Kidney glomerular epithelial cell (primary cell): ENCODE results near the gene AHDC1.
A peak's percentile ranks its signal among the peaks of the same experiment; 100 is the strongest.
"Not testable (repeated sequence)": the region's sequence is repeated elsewhere in the genome, so short reads cannot be mapped to it uniquely, and the experiment has no call there.

ENCODE experiments used
- DNase-seq: peaks from one replicate; lab custom pipeline; 2025; lab: John Stamatoyannopoulos, UW

AHDC1 gene

DNA sequence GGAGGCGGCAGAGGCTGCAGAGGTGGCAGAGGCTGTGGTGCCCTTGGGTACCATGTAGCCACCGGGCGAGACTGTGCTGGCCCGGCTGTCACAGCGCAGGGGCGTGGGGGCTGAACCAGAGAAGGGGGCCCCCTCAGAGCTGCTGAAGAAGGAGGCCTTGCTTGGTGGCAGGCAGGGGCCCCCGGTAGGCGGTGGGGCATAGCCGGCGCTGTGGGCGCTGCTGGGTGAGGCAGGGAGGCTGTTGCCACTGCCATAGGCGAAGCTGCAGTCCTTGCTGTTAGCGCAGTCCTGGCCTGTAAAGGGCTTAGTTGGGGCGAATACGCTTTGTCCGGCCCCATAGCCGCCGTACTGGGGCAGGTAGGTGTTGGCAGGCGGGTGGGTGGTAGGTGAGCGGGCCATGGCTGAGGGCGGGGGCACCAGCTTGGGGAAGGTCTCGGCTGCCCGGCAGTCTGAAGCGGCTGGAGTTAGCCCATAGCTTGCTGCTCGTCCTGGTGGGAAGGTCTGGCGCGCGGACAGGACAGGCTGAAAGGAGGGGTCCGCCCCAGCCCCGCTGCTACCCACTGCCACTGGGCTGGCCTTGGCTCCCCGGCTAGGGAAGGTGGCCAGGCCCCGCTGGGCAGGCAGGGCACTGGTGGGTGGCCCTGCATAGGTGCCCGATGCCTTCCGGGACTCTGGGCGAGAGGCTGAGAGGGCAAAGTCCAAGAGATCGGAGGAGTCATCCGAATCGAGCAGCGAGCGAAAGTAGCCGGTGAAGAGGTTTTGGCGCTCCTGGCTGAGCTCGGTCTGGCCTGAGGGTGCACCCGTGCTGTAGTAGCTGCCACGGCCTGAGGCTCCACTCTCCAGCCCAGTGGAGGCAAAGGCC lies 54.9 kb downstream of the AHDC1 start:
- no peak for DNase-seq

DNA sequence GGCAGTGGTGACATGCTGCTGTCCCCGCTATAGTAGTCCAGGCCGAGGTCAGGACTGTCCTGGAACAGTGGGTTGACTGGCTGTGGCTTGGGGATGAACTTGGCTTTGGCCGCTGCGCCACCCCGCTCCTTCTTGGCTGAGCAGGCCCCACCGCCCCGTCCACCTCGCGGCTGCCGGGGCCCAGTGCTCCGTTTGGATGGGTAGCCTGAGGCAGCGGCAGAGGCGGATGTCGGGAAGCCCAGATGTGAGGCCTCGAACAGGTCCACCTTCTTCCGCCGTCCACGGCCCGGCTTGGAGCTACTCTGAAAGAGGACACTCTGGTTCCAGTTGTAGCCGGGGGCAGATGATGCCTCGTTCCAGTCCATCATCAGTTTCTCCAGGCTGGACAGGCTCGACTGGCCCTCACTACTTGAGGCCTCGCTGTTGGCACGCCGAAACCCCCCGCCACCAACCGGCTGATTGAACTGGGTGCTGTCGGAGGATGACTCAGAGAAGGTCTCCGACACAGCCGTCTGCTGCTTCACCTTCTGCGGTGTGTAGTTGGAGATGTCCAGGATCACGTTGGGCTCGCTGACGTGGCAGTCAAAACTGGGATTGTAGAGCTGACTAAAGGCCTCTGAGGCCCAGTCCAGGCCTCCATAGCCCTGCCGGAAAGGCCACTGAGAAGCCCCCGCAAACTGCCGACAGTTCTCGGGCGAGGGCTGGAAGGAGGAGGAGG lies 55.6 kb downstream of the AHDC1 start:
- no peak for DNase-seq

GRCh38 chr1:27547220-27548116 lies 56.5 kb downstream of the AHDC1 start:
- DNase-seq = no peak

DNA sequence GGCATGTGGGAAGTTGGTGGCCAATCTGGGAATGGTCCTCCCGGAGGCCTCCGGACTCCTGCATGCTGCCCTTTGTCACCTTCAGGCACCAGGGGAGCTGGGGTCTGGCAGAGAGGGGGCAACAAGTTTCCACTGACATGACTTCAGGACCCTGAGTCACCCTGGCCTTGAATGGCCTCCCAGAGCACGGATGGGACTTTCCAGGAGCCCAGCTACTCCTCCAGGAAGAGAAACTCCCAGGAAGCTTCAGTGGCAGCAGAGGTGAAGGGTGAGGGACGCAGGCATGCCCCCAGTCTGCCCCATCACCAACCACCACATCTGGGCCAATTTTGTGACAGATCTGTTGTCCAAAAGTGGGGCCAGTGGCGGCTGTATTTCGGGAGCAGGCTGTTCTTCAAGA lies 58.1 kb downstream of the AHDC1 start:
- DNase-seq = no peak

- peak; percentile 48 for DNase-seq
Measured at GRCh38 chr1:27545271-27545670, 58.7 kb downstream of the AHDC1 start.

- no peak for DNase-seq
Measured at GRCh38 chr1:27544834-27545233, 59.1 kb downstream of the AHDC1 start.

DNA sequence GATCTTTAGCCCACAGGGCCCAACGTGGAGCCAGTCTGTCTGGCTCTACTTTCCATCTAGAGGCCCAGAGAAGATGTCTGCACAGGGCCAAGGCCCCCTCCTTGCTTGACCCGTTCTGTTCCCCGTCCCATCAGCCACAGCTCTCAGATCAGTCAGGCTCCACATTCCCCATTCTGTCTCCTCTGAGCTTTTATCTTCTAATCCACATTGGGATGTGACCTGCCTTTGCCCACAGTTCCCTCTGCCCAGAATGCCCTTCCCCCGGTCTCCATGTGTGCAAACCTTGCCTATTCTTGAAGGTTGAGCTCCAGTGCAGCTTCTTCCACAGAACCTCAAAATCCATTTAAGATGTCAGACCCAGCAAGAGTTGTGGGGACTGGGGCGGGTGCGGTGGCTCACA lies 60.7 kb downstream of the AHDC1 start:
- no peak for DNase-seq

DNA sequence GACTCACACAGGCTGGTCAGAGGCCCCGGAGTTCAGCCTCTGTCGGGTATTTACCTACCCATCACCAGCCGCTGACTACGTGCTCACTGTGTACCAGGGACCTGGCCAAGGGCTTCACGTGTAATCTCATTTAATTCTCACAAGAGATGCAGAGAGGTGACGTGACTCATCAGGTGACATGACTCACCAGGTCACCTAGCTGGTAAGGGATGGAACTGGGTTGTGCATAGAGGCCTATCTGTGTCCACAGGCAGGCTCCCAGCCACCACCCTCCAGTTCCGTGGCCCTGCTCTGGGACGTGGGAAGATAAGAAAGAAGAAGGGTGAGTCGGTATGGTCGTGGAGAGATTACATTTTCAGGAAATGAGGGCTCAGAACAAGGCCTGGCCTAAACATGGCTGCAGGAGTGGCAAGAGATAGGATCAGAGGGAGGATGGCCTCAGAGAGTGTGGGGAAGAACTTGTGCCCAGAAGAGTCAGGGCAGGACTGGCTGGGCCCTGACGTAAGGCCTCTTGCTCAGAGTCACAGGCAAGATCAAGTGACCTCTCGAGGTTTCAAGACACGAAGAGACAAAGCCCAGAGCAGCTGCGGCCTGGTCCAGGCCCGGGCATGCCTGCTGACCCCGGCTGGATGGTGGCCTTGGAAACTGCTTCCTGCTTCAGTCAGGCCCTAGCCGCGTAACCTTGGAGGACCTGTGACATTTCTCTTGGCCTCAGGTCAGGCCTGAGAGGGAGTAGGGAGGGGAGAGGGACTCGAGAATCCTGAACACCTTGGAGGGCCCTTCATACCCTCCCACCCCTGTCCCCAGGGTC lies 61.3 kb downstream of the AHDC1 start:
- peak; percentile 95 for DNase-seq

DNA sequence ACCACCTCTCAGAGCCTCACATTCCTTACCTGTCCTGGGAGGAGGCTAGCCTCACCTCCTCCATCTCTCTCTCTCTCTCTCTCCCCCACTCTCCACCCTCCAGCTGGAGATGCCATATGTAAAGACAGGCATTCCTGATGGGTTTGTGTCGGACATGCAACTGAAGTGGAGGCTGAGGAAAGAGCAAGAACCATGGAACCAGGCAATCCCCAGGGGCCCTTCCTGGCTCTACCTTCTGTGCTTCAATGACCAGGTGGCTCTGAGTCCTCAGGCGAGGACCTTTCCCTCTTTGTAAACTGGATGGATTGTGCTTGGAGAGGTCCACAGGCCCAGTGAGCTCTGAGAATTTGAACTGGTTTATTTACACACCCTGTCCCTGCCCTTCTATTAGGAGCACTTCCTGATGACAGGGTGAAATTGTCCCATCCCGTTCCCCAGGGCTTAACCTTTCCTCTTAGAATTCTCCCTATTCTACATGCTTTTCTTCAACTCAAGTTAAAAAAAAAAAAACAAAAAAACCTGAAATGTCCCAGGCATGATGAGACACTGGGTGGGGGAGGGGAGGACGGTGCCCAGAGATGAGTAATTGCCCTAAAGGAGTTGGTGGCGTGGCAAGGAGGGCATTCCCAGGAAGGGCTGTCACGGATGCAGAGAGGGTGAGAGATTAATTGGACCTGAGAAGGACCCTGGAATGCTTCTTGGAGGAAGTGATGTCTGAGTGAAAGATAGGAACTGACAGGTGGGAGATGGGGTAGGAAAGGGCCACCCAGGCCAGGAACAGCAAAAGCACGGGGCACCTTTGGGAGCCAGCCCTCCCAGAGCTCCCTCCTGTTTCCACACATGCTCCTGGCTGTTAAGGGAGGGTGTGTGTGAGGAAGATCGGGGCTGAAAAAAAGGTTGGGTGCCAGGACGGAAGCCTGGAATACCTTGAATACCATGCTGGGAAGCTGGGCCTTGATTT lies 63.8 kb downstream of the AHDC1 start:
- DNase-seq = peak; percentile 96

- DNase-seq = peak; percentile 27
Measured at GRCh38 chr1:27538793-27539192, 65.2 kb downstream of the AHDC1 start.

GRCh38 chr1:27538305-27538676 lies 65.7 kb downstream of the AHDC1 start:
- not testable (repeated sequence) for DNase-seq

GRCh38 chr1:27536767-27537166 lies 67.2 kb downstream of the AHDC1 start:
- DNase-seq = peak; percentile 79

DNA sequence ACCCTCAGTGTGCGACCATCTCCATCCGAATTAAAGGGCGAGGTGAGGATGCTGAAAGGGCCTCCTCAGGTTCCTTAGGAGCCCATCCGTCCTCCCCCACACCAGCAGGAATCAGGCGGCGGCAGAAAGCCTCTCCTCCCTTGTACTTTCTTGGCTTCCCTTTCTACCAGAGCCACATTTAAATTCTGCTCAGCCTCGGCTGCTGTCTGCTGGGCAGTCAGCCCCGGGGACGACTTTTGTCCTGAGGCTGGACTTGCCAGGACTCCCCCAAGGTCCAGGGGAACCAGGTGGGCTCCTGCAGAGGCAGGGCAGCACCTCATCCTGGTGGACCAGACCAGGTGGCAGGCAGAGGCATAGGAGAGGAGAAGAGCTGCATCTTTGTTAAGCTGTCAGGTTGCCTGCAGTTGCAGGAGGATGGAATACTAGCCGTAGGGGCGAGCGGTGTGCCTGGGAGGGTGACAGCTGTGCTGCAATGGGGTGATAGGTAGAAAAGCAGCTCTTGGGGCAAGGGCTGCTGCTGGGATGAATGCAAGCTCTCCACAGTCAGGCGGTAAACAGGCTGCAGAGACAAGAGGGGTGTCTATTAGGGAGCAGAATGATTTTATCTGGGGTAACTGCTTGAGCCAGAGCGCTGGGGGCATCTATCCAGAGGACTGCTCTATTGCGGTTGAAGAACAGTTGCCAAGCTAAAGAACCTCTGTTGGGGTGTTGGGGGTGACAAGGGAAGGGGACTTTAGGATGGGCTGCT lies 67.8 kb downstream of the AHDC1 start:
- DNase-seq = no peak

GRCh38 chr1:27535386-27535785 lies 68.6 kb downstream of the AHDC1 start:
- no peak for DNase-seq

- no peak for DNase-seq
Measured at GRCh38 chr1:27531959-27532685, 71.8 kb downstream of the AHDC1 start.

DNA sequence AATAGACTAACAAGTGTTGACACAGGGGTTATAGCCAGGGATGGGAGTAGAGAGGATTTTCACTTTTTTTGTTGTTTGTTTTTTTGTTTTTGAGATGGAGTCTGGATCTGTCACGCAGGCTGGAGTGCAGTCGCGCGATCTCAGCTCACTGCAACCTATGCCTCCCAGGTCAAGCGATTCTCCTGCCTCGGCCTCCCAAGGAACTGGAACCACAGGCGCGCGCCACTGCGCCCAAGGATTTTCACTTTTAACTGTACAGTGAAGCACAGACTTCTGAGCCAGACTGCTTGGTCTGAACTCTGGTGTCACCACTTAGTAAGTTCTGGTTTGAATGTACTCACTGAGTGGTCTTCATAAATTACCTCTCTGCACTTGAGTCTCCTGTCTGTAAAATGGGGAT lies 73.8 kb downstream of the AHDC1 start:
- DNase-seq = no peak

DNA sequence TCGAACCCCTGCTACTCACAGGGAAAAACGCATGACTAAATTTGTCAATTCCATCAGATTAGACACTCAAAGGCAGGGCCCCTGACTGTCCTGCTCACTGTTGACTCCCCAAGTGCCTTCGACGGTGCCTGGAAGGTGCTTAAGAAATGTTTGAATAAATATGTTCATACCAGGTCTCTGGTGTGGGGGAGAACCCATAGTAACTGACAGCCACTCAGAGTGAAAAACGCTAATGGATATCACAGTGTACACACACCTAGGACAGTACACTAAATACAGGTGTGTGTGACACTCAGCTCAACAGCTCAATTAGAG lies 74.3 kb downstream of the AHDC1 start:
- no peak for DNase-seq

DNA sequence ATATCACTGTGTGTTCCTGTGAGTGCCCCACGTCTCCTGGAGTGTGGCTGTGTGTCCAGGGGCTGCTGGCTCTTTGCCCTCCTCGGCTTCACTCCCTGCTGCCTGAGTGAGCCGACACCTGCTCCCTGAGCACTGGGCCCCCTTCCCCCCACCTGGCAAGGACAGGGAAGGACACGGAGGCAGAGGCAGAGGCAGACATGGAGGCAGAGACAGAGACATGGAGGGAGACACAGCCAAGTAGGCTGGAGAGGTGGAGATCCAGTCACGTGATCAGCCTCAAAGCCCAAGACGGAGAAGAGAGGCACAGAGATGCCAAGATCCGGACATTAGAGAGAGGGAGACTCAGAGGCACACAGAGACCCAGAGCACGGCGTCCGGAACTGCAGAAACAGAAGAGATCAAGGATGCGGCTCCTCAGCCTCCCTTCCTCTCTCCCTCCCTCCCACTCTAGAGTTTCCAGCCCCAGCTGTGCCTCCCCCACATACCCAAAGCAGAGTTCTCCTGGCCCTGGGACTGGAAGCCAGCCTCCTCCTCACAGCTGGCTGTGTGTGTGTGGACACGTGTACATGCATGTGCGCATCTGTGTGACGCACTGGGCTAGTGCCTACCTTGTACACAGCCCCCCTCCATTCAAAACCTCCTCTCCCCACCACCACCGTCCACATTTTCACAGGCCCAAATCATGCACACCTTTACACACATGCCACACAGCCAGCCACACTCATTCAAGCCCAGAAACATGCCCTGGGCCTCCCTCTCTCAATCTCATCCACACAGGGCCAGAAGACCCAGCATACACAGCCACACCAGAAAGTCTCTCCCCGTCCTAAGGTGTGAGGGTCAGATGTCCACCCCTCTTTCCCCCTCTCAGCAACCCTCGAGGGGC lies 74.9 kb downstream of the AHDC1 start:
- peak; percentile 58 for DNase-seq
